Kidney (tissue), 14 donors: ENCODE results near the gene BAIAP3. TPM values are rescaled to one million over a fixed set of nuclear protein-coding genes. Genes with fewer than 3 reads are reported as not detected.

Source experiments
- DNase-seq, 5 donors: peaks; one replicate each; pipeline ENCODE4 v3.0.0-alpha.2; 2013 to 2020
- FAIRE-seq: peaks from 2 replicates; lab custom pipeline; 2012; peaks lifted over from hg19 to GRCh38; lab: Jason Lieb, UNC
- H3K27ac ChIP-seq, 2 donors: one replicate each; pipeline ENCODE4 v1.7.0; 2013; ENCODE audit warnings: low read depth in 2 of 2, low read length in 2 of 2, inconsistent platforms in 1 of 2
- H3K27me3 ChIP-seq: one replicate; pipeline ENCODE4 v1.7.1; 2013; ENCODE audit warnings: low read length, inconsistent platforms; ENCODE audit not compliant: control insufficient read depth, insufficient read depth
- H3K36me3 ChIP-seq, 3 donors: one replicate each; pipeline versions ENCODE4 v1.7.0 to v1.7.1; 2013; ENCODE audit warnings: low read length in 3 of 3, control low read depth in 1 of 3, inconsistent platforms in 1 of 3; ENCODE audit not compliant: insufficient read depth in 3 of 3, control insufficient read depth in 2 of 3
- H3K4me1 ChIP-seq, 3 donors: one replicate each; pipeline versions ENCODE4 v1.7.0 to v1.7.1; 2013; ENCODE audit warnings: low read length in 3 of 3, inconsistent platforms in 1 of 3, low read depth in 1 of 3; ENCODE audit not compliant: control insufficient read depth in 2 of 3, insufficient read depth in 2 of 3
- H3K4me3 ChIP-seq, 3 donors: one replicate each; pipeline versions ENCODE4 v1.7.0 to v1.8.1; 2013; ENCODE audit warnings: low read length in 3 of 3, control low read depth in 1 of 3, inconsistent platforms in 1 of 3
- H3K9ac ChIP-seq, 3 donors: one replicate each; pipeline versions ENCODE4 v1.7.0 to v1.7.1; 2013; ENCODE audit warnings: low read length in 3 of 3, control low read depth in 1 of 3, inconsistent platforms in 1 of 3
- H3K9me3 ChIP-seq, 3 donors: one replicate each; pipeline versions ENCODE4 v1.7.0 to v1.7.1; 2013; ENCODE audit warnings: low read length in 3 of 3, control low read depth in 1 of 3, inconsistent platforms in 1 of 3; ENCODE audit not compliant: control insufficient read depth in 2 of 3, insufficient read depth in 1 of 3
- intact Hi-C: fragments of 100-400 bp; cut with DNase I; formaldehyde crosslinking; loops from one replicate; pipeline ENCODE4 v1.11.1; 2022
- polyA plus RNA-seq: library from polyadenylated mRNA; stranded (reverse); fragments of 350-450 nt; fragmentation: Illumina TruSeq; extraction: RNeasy Lipid Tissue Mini Kit (QIAGEN cat#74804); gene quantifications from one replicate; pipeline ENCODE4 v1.2.3, GENCODE V29; 2014; ENCODE audit warnings: low read depth, low replicate concordance; ENCODE audit not compliant: insufficient read depth
- total RNA-seq: library from RNA; stranded (reverse); fragmentation: NEBNext Ultra II Directional; extraction: Animal tissue kit (Norgen Biotek cat#: 25700); gene quantifications from one replicate; pipeline ENCODE4 v1.2.1, GENCODE V29; 2021
- TF ChIP-seq, protein P1 (sequence below): IDR thresholded peaks from 3 replicates; pipeline ENCODE4 v1.5.1; 2012; ENCODE audit warnings: mild to moderate bottlenecking, moderate library complexity, borderline replicate concordance; ENCODE audit not compliant: insufficient read depth; ENCODE audit errors: extremely low read depth
- donor health status: control.
- donor health status: control.
- donor health status: control.
- donor health status: control.
- donor health status: control.
- donor health status: DM: yes; HTN: yes; CAD: no.
- donor health status: Normal renal cell carcinoma (clear cell type).

The BAIAP3 gene
- total and polyA plus RNA-seq, 2 donors from 2014 or later: 8.0 to 8.2 TPM

DNA sequence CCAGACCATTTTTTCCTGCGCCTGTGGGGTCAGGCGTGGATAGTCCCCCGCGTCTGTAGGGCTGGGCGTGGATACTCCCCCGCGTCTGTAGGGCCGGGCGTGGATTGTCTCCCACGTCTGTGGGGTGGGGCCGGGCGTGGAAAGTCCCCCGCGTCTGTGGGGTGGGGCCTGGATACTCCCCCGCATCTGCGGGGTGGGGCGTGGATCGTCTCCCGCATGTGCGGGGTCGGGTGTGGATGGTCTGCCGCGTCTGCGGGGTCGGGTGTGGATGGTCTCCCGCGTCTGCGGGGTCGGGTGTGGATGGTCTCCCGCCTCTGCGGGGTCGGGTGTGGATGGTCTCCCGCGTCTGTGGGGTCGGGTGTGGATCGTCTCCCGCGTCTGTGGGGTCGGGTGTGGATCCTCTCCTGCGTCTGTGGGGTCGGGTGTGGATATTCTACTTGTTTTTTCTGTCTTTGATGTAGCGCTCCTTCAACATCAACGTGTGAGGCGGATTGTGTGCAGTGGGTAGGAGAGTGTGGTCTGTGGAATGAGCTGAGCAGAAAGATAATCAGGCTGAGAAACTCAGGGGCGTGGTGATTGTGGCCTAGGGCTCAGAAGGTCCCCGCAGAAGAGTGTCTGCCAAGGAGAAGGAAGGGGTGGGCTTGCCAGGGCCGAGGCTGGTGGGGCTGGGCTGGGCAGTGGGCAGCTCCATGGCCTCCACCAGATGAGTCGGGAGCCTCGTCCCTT, 21.5 kb downstream of the BAIAP3 start:
- TF ChIP-seq, protein P1, sequence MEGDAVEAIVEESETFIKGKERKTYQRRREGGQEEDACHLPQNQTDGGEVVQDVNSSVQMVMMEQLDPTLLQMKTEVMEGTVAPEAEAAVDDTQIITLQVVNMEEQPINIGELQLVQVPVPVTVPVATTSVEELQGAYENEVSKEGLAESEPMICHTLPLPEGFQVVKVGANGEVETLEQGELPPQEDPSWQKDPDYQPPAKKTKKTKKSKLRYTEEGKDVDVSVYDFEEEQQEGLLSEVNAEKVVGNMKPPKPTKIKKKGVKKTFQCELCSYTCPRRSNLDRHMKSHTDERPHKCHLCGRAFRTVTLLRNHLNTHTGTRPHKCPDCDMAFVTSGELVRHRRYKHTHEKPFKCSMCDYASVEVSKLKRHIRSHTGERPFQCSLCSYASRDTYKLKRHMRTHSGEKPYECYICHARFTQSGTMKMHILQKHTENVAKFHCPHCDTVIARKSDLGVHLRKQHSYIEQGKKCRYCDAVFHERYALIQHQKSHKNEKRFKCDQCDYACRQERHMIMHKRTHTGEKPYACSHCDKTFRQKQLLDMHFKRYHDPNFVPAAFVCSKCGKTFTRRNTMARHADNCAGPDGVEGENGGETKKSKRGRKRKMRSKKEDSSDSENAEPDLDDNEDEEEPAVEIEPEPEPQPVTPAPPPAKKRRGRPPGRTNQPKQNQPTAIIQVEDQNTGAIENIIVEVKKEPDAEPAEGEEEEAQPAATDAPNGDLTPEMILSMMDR: no peak
- Histone ChIP-seq H3K36me3 (peaks cover 2 to 4% (median 2%) of the 10 kb centered on the region in 3 donors), H3K4me1 (peaks cover 0 to 21% (median 2%) of the 10 kb centered on the region in 3 donors), H3K27me3 (no peaks in the 10 kb centered on the region), H3K4me3 (no peak overlapping the region), H3K9ac (no peak overlapping the region), H3K27ac (no peak overlapping the region), H3K9me3 (no peaks in the 10 kb centered on the region)
- intact Hi-C loops: no loop called here
- DNase-seq (no peak), FAIRE-seq (no peak)

- H3K4me1 ChIP-seq: peaks cover 0 to 19% (median 2%) of the 10 kb centered on the region in 3 donors
- no peaks in the 10 kb centered on the region for H3K9me3 ChIP-seq
- H3K9ac ChIP-seq: no peak overlapping the region
- no peak for DNase-seq
- intact Hi-C loops: no loop called here
- no peak overlapping the region for H3K27ac ChIP-seq
- H3K4me3 ChIP-seq: no peak overlapping the region
- TF ChIP-seq, protein P1: no peak
- no peaks in the 10 kb centered on the region for H3K27me3 ChIP-seq
- peaks cover 0 to 4% (median 2%) of the 10 kb centered on the region in 3 donors for H3K36me3 ChIP-seq
- no peak for FAIRE-seq
These were observed 22.1 kb downstream of the BAIAP3 start for GRCh38 chr16:1355591-1355990.

- Histone ChIP-seq H3K9ac (no peak overlapping the region), H3K36me3 (peaks cover 0 to 4% (median 2%) of the 10 kb centered on the region in 3 donors), H3K27ac (no peak overlapping the region), H3K4me1 (peaks cover 0 to 12% (median 2%) of the 10 kb centered on the region in 3 donors), H3K4me3 (no peak overlapping the region), H3K9me3 (no peaks in the 10 kb centered on the region), H3K27me3 (no peaks in the 10 kb centered on the region)
- intact Hi-C loops: no loop called here
- FAIRE-seq: no peak
- TF ChIP-seq, protein P1: no peak
- DNase-seq: no peak
These were observed 22.8 kb downstream of the BAIAP3 start for GRCh38 chr16:1356061-1356900.
